HCT116 (cell line): ENCODE measurements around the gene RALGPS2. TPM values are rescaled to one million over a fixed set of nuclear protein-coding genes. Genes with fewer than 3 reads are reported as not detected.

ENCODE experiments used
- ATAC-seq: fragments of 200-7000 bp; cut with Tn5 transposase; 2 replicates; pipeline ENCODE4 v1.9.1; 2020; ENCODE audit warnings: mild to moderate bottlenecking, moderate library complexity
- BruUV-seq: library from RNA; stranded (reverse); fragments of 400-500 nt; replicated peaks from 2 replicates; lab custom pipeline; 2021; lab: Mats Ljungman, UMichigan
- CTCF ChIA-PET: fragments of 300-600 bp; sonication (Branson Sonifier 250); formaldehyde crosslinking; loops from one replicate; lab custom pipeline; 2021; ENCODE audit warnings: antibody characterized with exemption; lab: Charles Lee
- POLR2A ChIA-PET: fragments of 300-600, 350-600 bp; sonication (Branson Sonifier 250); formaldehyde crosslinking; loops from one replicate; lab custom pipeline; 2021; ENCODE audit warnings: antibody characterized with exemption; lab: Charles Lee
- RAD21 ChIA-PET, 2 experiments: fragments of 300-600 bp; sonication (Branson Sonifier 250); formaldehyde crosslinking; loops; one replicate each; lab custom pipeline; 2023; ENCODE audit warnings: low total read pairs in 2 of 2; ENCODE audit not compliant: uncharacterized antibody in 2 of 2, unreplicated experiment in 2 of 2, low non-redundant PET in 1 of 2; lab: Charles Lee
- DNase-seq: peaks from one replicate; pipeline ENCODE4 v3.0.0-alpha.2; 2010; ENCODE audit warnings: low read depth, low spot score
- H2AFZ ChIP-seq: fragments of 200-600 bp; shearing (Covaris generic), sonication (generic); 2 replicates; pipeline ENCODE4 v1.6.1; 2017; ENCODE audit warnings: low read depth, mixed run types, mixed read lengths, antibody characterized with exemption, low read length; ENCODE audit not compliant: poor library complexity, severe bottlenecking
- H3K27ac ChIP-seq: 2 replicates; pipeline ENCODE4 v1.5.1; 2012; ENCODE audit warnings: low read depth, low read length
- H3K27me3 ChIP-seq: fragments of 200-600 bp; sonication (generic); 2 replicates; pipeline ENCODE4 v1.6.1; 2016; ENCODE audit warnings: mixed run types, low read length, mixed read lengths; ENCODE audit not compliant: insufficient read depth
- H3K36me3 ChIP-seq, 2 experiments: fragments of 200-500 bp in 1 of 2; fragments of 200-600 bp in 1 of 2; sonication (Bioruptor generic) in 1 of 2; sonication (generic) in 1 of 2; 2 replicates each; pipeline versions ENCODE4 v1.5.1 to v1.6.1; 2014 to 2016; ENCODE audit warnings: low read length in 2 of 2, inconsistent platforms in 1 of 2, mixed read lengths in 1 of 2, mixed run types in 1 of 2; ENCODE audit not compliant: insufficient read depth in 2 of 2, control insufficient read depth in 1 of 2
- H3K4me1 ChIP-seq, 2 experiments: fragments of 200-600 bp in 1 of 2; sonication (generic) in 1 of 2; 2 replicates each; pipeline versions ENCODE4 v1.5.1 to v1.6.1; 2012 to 2017; ENCODE audit warnings: low read length in 2 of 2, inconsistent platforms in 1 of 2, mild to moderate bottlenecking in 1 of 2, mixed read lengths in 1 of 2, mixed run types in 1 of 2, moderate library complexity in 1 of 2; ENCODE audit not compliant: insufficient read depth in 2 of 2, control insufficient read depth in 1 of 2
- H3K4me2 ChIP-seq: fragments of 200-600 bp; sonication (generic); 2 replicates; pipeline ENCODE4 v1.6.1; 2017; ENCODE audit warnings: mixed run types, low read length, mixed read lengths
- H3K4me3 ChIP-seq, 2 experiments: fragments of 200-600 bp in 1 of 2; sonication (generic) in 1 of 2; replicated peaks in 1 of 2; 2 replicates each; pipeline ENCODE4 v1.5.1; 2011 to 2016; ENCODE audit warnings: low read length in 2 of 2, control low read depth in 1 of 2, low read depth in 1 of 2, mild to moderate bottlenecking in 1 of 2, mixed read lengths in 1 of 2, mixed run types in 1 of 2
- H3K79me2 ChIP-seq: fragments of 200-600 bp; sonication (generic); 2 replicates; pipeline ENCODE4 v1.6.1; 2017; ENCODE audit warnings: mild to moderate bottlenecking, mixed run types, low read length, moderate library complexity, mixed read lengths; ENCODE audit not compliant: insufficient read depth
- H3K9ac ChIP-seq: fragments of 200-600 bp; sonication (generic); 2 replicates; pipeline ENCODE4 v1.6.1; 2016; ENCODE audit warnings: low read length, mixed read lengths
- H3K9me2 ChIP-seq: fragments of 200-600 bp; sonication (generic), shearing (Covaris generic); 2 replicates; pipeline ENCODE4 v1.6.1; 2017; ENCODE audit warnings: mixed run types, mild to moderate bottlenecking, moderate library complexity; ENCODE audit not compliant: insufficient read depth
- H3K9me3 ChIP-seq, 2 experiments: fragments of 200-500 bp in 1 of 2; fragments of 200-600 bp in 1 of 2; sonication (Bioruptor generic) in 1 of 2; sonication (generic) in 1 of 2; 2 replicates each; pipeline ENCODE4 v1.6.1; 2014 to 2017; ENCODE audit warnings: low read length in 2 of 2, mixed read lengths in 2 of 2, inconsistent platforms in 1 of 2, low read depth in 1 of 2, mild to moderate bottlenecking in 1 of 2, mixed run types in 1 of 2, moderate library complexity in 1 of 2; ENCODE audit not compliant: control insufficient read depth in 1 of 2, insufficient read depth in 1 of 2
- H4K20me1 ChIP-seq: fragments of 200-600 bp; sonication (generic), shearing (Covaris generic); 2 replicates; pipeline ENCODE4 v1.6.1; 2017; ENCODE audit warnings: mixed run types, mild to moderate bottlenecking, moderate library complexity; ENCODE audit not compliant: insufficient read depth
- CBX3 ChIP-seq: IDR thresholded peaks from 2 replicates; pipeline ENCODE4 v1.6.1; 2012; ENCODE audit warnings: low read depth
- CEBPB ChIP-seq: IDR thresholded peaks from 2 replicates; pipeline ENCODE4 v1.6.1; 2012; ENCODE audit warnings: low read depth
- EGR1 ChIP-seq: IDR thresholded peaks from 2 replicates; pipeline ENCODE4 v1.6.1; 2012; ENCODE audit warnings: low read depth
- ELF1 ChIP-seq: IDR thresholded peaks from 2 replicates; pipeline ENCODE4 v1.6.1; 2012; ENCODE audit warnings: low read depth, borderline replicate concordance
- EZH2 ChIP-seq: fragments of 200-600 bp; sonication (generic); IDR thresholded peaks from 2 replicates; pipeline ENCODE4 v1.6.1; 2017; ENCODE audit warnings: antibody characterized with exemption, mixed run types
- FOSL1 ChIP-seq: IDR thresholded peaks from 2 replicates; pipeline ENCODE4 v1.6.1; 2012; ENCODE audit warnings: low read depth
- POLR2A ChIP-seq: IDR thresholded peaks from 2 replicates; pipeline ENCODE4 v1.7.0; 2011; ENCODE audit warnings: borderline replicate concordance; ENCODE audit not compliant: insufficient read depth, insufficient read length; ENCODE audit errors: extremely low read depth
- POLR2AphosphoS5 ChIP-seq: IDR thresholded peaks from 2 replicates; pipeline ENCODE4 v1.6.1; 2011; ENCODE audit warnings: mild to moderate bottlenecking, low read depth, low read length, moderate library complexity
- RAD21 ChIP-seq: IDR thresholded peaks from 2 replicates; pipeline ENCODE4 v1.6.1; 2012; ENCODE audit warnings: low read depth, mild to moderate bottlenecking
- SIN3A ChIP-seq: IDR thresholded peaks from 2 replicates; pipeline ENCODE4 v1.6.1; 2012; ENCODE audit warnings: low read depth
- SP1 ChIP-seq: IDR thresholded peaks from 2 replicates; pipeline ENCODE4 v1.6.1; 2012; ENCODE audit warnings: low read depth
- TCF7L2 ChIP-seq: IDR thresholded peaks from 2 replicates; pipeline ENCODE4 v1.7.0; 2011; ENCODE audit warnings: borderline replicate concordance, inconsistent platforms; ENCODE audit not compliant: insufficient read depth, insufficient read length; ENCODE audit errors: extremely low read depth
- YY1 ChIP-seq: IDR thresholded peaks from 2 replicates; pipeline ENCODE4 v1.6.1; 2011; ENCODE audit warnings: low read length, low read depth, moderate library complexity, mild to moderate bottlenecking; ENCODE audit not compliant: insufficient replicate concordance; ENCODE audit errors: extremely low read depth
- ZFX ChIP-seq: fragments of 450-650 bp; IDR thresholded peaks from 2 replicates; pipeline ENCODE4 v1.6.1; 2017
- ZNF274 ChIP-seq: fragments of 200-500 bp; sonication (Bioruptor generic); IDR thresholded peaks from 2 replicates; pipeline ENCODE4 v1.6.1; 2014; ENCODE audit warnings: mild to moderate bottlenecking, low read depth, low read length, inconsistent platforms
- intact Hi-C: fragments of 100-400 bp; cut with micrococcal nuclease; formaldehyde crosslinking; loops from 2 replicates; pipeline ENCODE4 v1.10.0; 2022
- total RNA-seq: library from RNA; stranded (reverse); gene quantifications from one replicate; pipeline ENCODE4 v1.2.1, GENCODE V29; 2021; ENCODE audit not compliant: unreplicated experiment
- TF ChIP-seq, protein P1 (sequence below): IDR thresholded peaks from 2 replicates; pipeline ENCODE4 v1.6.1; 2012; ENCODE audit warnings: low read depth
- TF ChIP-seq, protein P2 (sequence below), 3 experiments: fragments of 200-600 bp in 1 of 3; sonication (generic) in 1 of 3; IDR thresholded peaks in 2 of 3; conservative IDR thresholded peaks in 1 of 3; 2 replicates each; pipeline ENCODE4 v1.5.1; 2012 to 2017; ENCODE audit warnings: low read depth in 2 of 3, low read length in 2 of 3, antibody characterized with exemption in 1 of 3, borderline replicate concordance in 1 of 3, control low read depth in 1 of 3, mild to moderate bottlenecking in 1 of 3, mixed read lengths in 1 of 3, mixed run types in 1 of 3, moderate library complexity in 1 of 3; ENCODE audit not compliant: insufficient read depth in 1 of 3
- TF ChIP-seq, protein P3 (sequence below): IDR thresholded peaks from 2 replicates; pipeline ENCODE4 v1.6.1; 2012
- TF ChIP-seq, protein P4 (sequence below): IDR thresholded peaks from 2 replicates; pipeline ENCODE4 v1.6.1; 2012
- TF ChIP-seq, protein P5 (sequence below): IDR thresholded peaks from 2 replicates; pipeline ENCODE4 v1.6.1; 2011; ENCODE audit warnings: mild to moderate bottlenecking, low read length, moderate library complexity; ENCODE audit not compliant: insufficient replicate concordance; ENCODE audit errors: extremely low read depth

Gene RALGPS2
- total RNA-seq, 1 experiment from 2014 or later = 25.6 TPM

DNA sequence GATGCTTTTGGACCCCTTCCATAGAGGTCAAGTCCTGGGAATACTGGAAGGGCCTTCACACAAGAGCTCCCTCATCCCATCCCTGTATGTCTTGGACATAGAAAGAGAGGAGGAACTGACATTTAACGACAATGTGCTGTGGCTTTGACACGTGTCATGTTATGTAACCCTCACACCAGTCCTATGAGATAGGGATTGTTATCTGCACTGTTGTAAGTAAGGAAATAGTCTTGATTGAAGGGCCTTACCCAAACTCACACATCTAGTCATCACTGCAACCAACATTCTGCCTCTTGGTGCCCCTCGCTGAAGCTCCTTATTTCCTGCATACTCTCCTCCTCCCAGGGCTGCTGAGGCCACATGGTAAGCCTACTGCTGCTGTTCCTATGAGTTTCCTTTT, 209.5 kb downstream of the RALGPS2 start:
- BruUV-seq = no TSS peak
- ChIA-PET RAD21 (no interaction called here), CTCF (no interaction called here), POLR2A (no interaction called here)
- Histone ChIP-seq H3K36me3 (no peaks in the 10 kb centered on the region), H3K27ac (no peak overlapping the region), H3K27me3 (no peaks in the 10 kb centered on the region), H3K4me3 (no peak overlapping the region), H3K4me1 (no peaks in the 10 kb centered on the region), H3K79me2 (no peaks in the 10 kb centered on the region), H4K20me1 (no peaks in the 10 kb centered on the region), H3K4me2 (no peak overlapping the region), H3K9ac (no peak overlapping the region), H3K9me3 (no peaks in the 10 kb centered on the region), H3K9me2 (0 out of 2 replicates have a peak, but pooled peaks cover 4% of the 10 kb centered on the region), H2AFZ (no peak overlapping the region)
- no peak for TF ChIP-seq CEBPB
- TF ChIP-seq ELF1 = no peak
- no peak for TF ChIP-seq EZH2
- TF ChIP-seq CBX3 = no peak
- no peak for TF ChIP-seq POLR2AphosphoS5
- no peak for TF ChIP-seq RAD21
- no peak for TF ChIP-seq YY1
- no peak for TF ChIP-seq ZFX
- TF ChIP-seq POLR2A = no peak
- TF ChIP-seq, protein P1, sequence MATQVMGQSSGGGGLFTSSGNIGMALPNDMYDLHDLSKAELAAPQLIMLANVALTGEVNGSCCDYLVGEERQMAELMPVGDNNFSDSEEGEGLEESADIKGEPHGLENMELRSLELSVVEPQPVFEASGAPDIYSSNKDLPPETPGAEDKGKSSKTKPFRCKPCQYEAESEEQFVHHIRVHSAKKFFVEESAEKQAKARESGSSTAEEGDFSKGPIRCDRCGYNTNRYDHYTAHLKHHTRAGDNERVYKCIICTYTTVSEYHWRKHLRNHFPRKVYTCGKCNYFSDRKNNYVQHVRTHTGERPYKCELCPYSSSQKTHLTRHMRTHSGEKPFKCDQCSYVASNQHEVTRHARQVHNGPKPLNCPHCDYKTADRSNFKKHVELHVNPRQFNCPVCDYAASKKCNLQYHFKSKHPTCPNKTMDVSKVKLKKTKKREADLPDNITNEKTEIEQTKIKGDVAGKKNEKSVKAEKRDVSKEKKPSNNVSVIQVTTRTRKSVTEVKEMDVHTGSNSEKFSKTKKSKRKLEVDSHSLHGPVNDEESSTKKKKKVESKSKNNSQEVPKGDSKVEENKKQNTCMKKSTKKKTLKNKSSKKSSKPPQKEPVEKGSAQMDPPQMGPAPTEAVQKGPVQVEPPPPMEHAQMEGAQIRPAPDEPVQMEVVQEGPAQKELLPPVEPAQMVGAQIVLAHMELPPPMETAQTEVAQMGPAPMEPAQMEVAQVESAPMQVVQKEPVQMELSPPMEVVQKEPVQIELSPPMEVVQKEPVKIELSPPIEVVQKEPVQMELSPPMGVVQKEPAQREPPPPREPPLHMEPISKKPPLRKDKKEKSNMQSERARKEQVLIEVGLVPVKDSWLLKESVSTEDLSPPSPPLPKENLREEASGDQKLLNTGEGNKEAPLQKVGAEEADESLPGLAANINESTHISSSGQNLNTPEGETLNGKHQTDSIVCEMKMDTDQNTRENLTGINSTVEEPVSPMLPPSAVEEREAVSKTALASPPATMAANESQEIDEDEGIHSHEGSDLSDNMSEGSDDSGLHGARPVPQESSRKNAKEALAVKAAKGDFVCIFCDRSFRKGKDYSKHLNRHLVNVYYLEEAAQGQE = no peak
- no peak for TF ChIP-seq TCF7L2
- TF ChIP-seq SIN3A = no peak
- TF ChIP-seq, protein P2, sequence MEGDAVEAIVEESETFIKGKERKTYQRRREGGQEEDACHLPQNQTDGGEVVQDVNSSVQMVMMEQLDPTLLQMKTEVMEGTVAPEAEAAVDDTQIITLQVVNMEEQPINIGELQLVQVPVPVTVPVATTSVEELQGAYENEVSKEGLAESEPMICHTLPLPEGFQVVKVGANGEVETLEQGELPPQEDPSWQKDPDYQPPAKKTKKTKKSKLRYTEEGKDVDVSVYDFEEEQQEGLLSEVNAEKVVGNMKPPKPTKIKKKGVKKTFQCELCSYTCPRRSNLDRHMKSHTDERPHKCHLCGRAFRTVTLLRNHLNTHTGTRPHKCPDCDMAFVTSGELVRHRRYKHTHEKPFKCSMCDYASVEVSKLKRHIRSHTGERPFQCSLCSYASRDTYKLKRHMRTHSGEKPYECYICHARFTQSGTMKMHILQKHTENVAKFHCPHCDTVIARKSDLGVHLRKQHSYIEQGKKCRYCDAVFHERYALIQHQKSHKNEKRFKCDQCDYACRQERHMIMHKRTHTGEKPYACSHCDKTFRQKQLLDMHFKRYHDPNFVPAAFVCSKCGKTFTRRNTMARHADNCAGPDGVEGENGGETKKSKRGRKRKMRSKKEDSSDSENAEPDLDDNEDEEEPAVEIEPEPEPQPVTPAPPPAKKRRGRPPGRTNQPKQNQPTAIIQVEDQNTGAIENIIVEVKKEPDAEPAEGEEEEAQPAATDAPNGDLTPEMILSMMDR (IDR thresholded peaks at IDR 0.05 in 2 of 3, conservative IDR thresholded peaks at IDR 0.05 in 1 of 3; ENCODE audit: borderline replicate concordance in 1 of 3, insufficient read depth in 1 of 3, low read depth in 2 of 3, low read length in 2 of 3) = no peak
- TF ChIP-seq, protein P3, sequence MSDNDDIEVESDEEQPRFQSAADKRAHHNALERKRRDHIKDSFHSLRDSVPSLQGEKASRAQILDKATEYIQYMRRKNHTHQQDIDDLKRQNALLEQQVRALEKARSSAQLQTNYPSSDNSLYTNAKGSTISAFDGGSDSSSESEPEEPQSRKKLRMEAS = no peak
- TF ChIP-seq, protein P4, sequence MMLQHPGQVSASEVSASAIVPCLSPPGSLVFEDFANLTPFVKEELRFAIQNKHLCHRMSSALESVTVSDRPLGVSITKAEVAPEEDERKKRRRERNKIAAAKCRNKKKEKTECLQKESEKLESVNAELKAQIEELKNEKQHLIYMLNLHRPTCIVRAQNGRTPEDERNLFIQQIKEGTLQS = no peak
- TF ChIP-seq, protein P5, sequence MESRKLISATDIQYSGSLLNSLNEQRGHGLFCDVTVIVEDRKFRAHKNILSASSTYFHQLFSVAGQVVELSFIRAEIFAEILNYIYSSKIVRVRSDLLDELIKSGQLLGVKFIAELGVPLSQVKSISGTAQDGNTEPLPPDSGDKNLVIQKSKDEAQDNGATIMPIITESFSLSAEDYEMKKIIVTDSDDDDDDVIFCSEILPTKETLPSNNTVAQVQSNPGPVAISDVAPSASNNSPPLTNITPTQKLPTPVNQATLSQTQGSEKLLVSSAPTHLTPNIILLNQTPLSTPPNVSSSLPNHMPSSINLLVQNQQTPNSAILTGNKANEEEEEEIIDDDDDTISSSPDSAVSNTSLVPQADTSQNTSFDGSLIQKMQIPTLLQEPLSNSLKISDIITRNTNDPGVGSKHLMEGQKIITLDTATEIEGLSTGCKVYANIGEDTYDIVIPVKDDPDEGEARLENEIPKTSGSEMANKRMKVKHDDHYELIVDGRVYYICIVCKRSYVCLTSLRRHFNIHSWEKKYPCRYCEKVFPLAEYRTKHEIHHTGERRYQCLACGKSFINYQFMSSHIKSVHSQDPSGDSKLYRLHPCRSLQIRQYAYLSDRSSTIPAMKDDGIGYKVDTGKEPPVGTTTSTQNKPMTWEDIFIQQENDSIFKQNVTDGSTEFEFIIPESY = no peak
- no peak for TF ChIP-seq FOSL1
- TF ChIP-seq SP1 = no peak
- no peak for TF ChIP-seq ZNF274
- TF ChIP-seq EGR1 = no peak
- DNase-seq (no peak), ATAC-seq (no peak)
- intact Hi-C loops = no loop called here
